GM23338 (cell line): ENCODE measurements around the gene MAN1A2. TPM values are rescaled to one million over a fixed set of nuclear protein-coding genes. Genes with fewer than 3 reads are reported as not detected.

Experiments used
- ATAC-seq: fragments of 200-7000 bp; cut with Tn5 transposase; 3 replicates; pipeline ENCODE4 v1.9.1; 2020
- DNase-seq: peaks from one replicate; pipeline ENCODE4 v3.0.0-alpha.2; 2015; ENCODE audit warnings: low spot score
- H2AFZ ChIP-seq: fragments of 200-600 bp; sonication (generic); 2 replicates; pipeline ENCODE4 v1.8.0; 2016; ENCODE audit warnings: antibody characterized with exemption, mild to moderate bottlenecking, moderate library complexity
- H3F3A ChIP-seq: fragments of 200-600 bp; sonication (generic); replicated peaks from 2 replicates; pipeline ENCODE4 v1.8.0; 2017; ENCODE audit warnings: antibody characterized with exemption, mixed run types, low read depth
- H3K27ac ChIP-seq: fragments of 200-600 bp; sonication (generic); 2 replicates; pipeline ENCODE4 v1.6.1; 2016; ENCODE audit warnings: low read depth
- H3K27me3 ChIP-seq: fragments of 200-600 bp; sonication (generic); 2 replicates; pipeline ENCODE4 v1.8.0; 2016; ENCODE audit warnings: mild to moderate bottlenecking, mixed run types, moderate library complexity; ENCODE audit not compliant: insufficient read depth
- H3K36me3 ChIP-seq: fragments of 200-600 bp; sonication (generic); 2 replicates; pipeline ENCODE4 v1.8.0; 2016; ENCODE audit warnings: mild to moderate bottlenecking; ENCODE audit not compliant: insufficient read depth
- H3K4me1 ChIP-seq: fragments of 200-600 bp; sonication (generic); 2 replicates; pipeline ENCODE4 v1.8.0; 2016; ENCODE audit warnings: mild to moderate bottlenecking, moderate library complexity; ENCODE audit not compliant: insufficient read depth
- H3K4me2 ChIP-seq: fragments of 200-600 bp; sonication (generic); 2 replicates; pipeline ENCODE4 v1.7.1; 2017; ENCODE audit warnings: mixed run types
- H3K4me3 ChIP-seq: fragments of 200-600 bp; sonication (generic); 2 replicates; pipeline ENCODE4 v1.6.1; 2016; ENCODE audit warnings: mixed run types
- H3K79me2 ChIP-seq: fragments of 200-600 bp; sonication (generic); replicated peaks from 2 replicates; pipeline ENCODE4 v1.8.0; 2017; ENCODE audit warnings: mild to moderate bottlenecking; ENCODE audit not compliant: insufficient read depth
- H3K9me2 ChIP-seq: fragments of 200-600 bp; sonication (generic); 2 replicates; pipeline ENCODE4 v1.8.0; 2017; ENCODE audit not compliant: insufficient read depth
- H4K20me1 ChIP-seq: fragments of 200-600 bp; sonication (generic); replicated peaks from 2 replicates; pipeline ENCODE4 v1.8.0; 2017; ENCODE audit warnings: mild to moderate bottlenecking; ENCODE audit not compliant: insufficient read depth
- H3K27ac Mint-ChIP-seq: 2 replicates; pipeline ENCODE4 v1.8.0; 2020; ENCODE audit warnings: inconsistent platforms, mild to moderate bottlenecking, moderate library complexity, mixed read lengths
- H3K27me3 Mint-ChIP-seq: 3 replicates; pipeline ENCODE4 v1.8.0; 2022; ENCODE audit warnings: low read depth, mild to moderate bottlenecking, moderate library complexity, mixed read lengths, inconsistent platforms; ENCODE audit not compliant: insufficient read depth, poor library complexity
- H3K36me3 Mint-ChIP-seq: 3 replicates; pipeline ENCODE4 v1.8.0; 2021; ENCODE audit warnings: low read depth, mild to moderate bottlenecking, inconsistent platforms, moderate library complexity, mixed read lengths
- H3K4me1 Mint-ChIP-seq: 3 replicates; pipeline ENCODE4 v1.8.0; 2020; ENCODE audit warnings: mild to moderate bottlenecking, inconsistent platforms, mixed read lengths
- H3K4me3 Mint-ChIP-seq: 3 replicates; pipeline ENCODE4 v1.8.0; 2021; ENCODE audit warnings: moderate library complexity, mild to moderate bottlenecking, inconsistent platforms, mixed read lengths
- H3K9me3 Mint-ChIP-seq: 3 replicates; pipeline ENCODE4 v1.8.0; 2020; ENCODE audit warnings: moderate library complexity, mild to moderate bottlenecking, inconsistent platforms, mixed read lengths
- CREB1 ChIP-seq: fragments of 250-450 bp; sonication (Bioruptor Pico); IDR thresholded peaks from 2 replicates; pipeline ENCODE4 v1.5.0; 2020; ENCODE audit warnings: low read depth, mild to moderate bottlenecking, moderate library complexity
- EZH2 ChIP-seq: fragments of 200-600 bp; sonication (generic); IDR thresholded peaks from one replicate; pipeline ENCODE4 v1.8.0; 2017; ENCODE audit warnings: antibody characterized with exemption, mild to moderate bottlenecking, low read depth; ENCODE audit not compliant: unreplicated experiment
- EZH2phosphoT487 ChIP-seq: fragments of 200-600 bp; sonication (generic); IDR thresholded peaks from one replicate; pipeline ENCODE4 v1.8.1; 2018; ENCODE audit warnings: antibody characterized with exemption; ENCODE audit not compliant: unreplicated experiment
- NANOG ChIP-seq: IDR thresholded peaks from 2 replicates; pipeline ENCODE4 v1.6.1; 2016; ENCODE audit warnings: antibody characterized with exemption, borderline replicate concordance
- STAT1 ChIP-seq: IDR thresholded peaks from one replicate; pipeline ENCODE4 v1.6.1; 2016; ENCODE audit warnings: antibody characterized with exemption; ENCODE audit not compliant: unreplicated experiment
- ZNF114 ChIP-seq: fragments of 250-450 bp; sonication (Bioruptor Pico); IDR thresholded peaks from 2 replicates; pipeline ENCODE4 v1.5.0; 2020; ENCODE audit warnings: mild to moderate bottlenecking, moderate library complexity
- ZNF331 ChIP-seq: fragments of 250-450 bp; sonication (Bioruptor Pico); IDR thresholded peaks from 2 replicates; pipeline ENCODE4 v1.5.0; 2020; ENCODE audit warnings: low read depth, mild to moderate bottlenecking, moderate library complexity
- polyA plus RNA-seq: library from polyadenylated mRNA; unstranded; fragments of >200 nt; fragmentation: Nextera tagmentation; extraction: Ambion mirVana; gene quantifications from 2 replicates; pipeline ENCODE4 v1.2.1, GENCODE V29; 2016
- total RNA-seq: library from RNA; depleted of rRNA; stranded (reverse); fragments of >200 nt; shearing (Covaris generic); gene quantifications from 2 replicates; pipeline ENCODE4 v1.2.3, GENCODE V29; 2014
- TF ChIP-seq, protein P1 (sequence below): fragments of 250-450 bp; sonication (Bioruptor Pico); IDR thresholded peaks from 2 replicates; pipeline ENCODE4 v1.5.0; 2020; ENCODE audit warnings: mild to moderate bottlenecking, moderate library complexity
- TF ChIP-seq, protein P2 (sequence below), 2 experiments: fragments of 200-600 bp in 1 of 2; sonication (generic) in 1 of 2; conservative IDR thresholded peaks; 2 replicates each; pipeline versions ENCODE4 v1.5.1 to v1.6.1; 2016 to 2017; ENCODE audit warnings: antibody characterized with exemption in 2 of 2, low read depth in 2 of 2, mild to moderate bottlenecking in 2 of 2, moderate library complexity in 1 of 2
- TF ChIP-seq, protein P3 (sequence below): IDR thresholded peaks from 2 replicates; pipeline ENCODE4 v1.6.1; 2016; ENCODE audit warnings: antibody characterized with exemption

The MAN1A2 gene
- total and polyA plus RNA-seq, 2 experiments from 2014 or later = 18.6 to 22.2 TPM

DNA sequence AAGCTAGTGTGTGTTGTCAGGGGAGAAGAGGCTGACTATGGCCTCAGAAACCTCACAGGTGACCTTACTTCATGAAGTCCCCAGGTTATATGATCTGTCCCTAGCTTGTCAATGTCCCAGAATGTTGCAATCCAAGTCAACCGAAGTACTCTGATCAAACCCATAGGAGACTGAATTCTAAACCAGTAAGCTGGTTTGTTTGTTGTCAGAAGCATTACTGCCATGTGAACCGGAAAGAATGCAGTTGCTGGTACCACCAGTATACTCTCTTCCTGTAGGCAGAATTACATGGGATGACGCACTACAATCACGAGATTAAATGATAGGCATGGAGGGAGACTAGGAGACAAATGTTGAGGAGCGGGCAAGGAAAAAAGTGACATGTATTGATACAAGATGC lies 26.1 kb upstream of the MAN1A2 start:
- Histone ChIP-seq H4K20me1 (no peaks in the 10 kb centered on the region), H3K36me3 (no peaks in the 10 kb centered on the region), H3K4me3 (no peak overlapping the region), H2AFZ (no peak overlapping the region), H3K4me2 (no peak overlapping the region), H3K79me2 (no peaks in the 10 kb centered on the region), H3K4me1 (0 out of 2 replicates have a peak, but pooled peaks cover 3% of the 10 kb centered on the region), H3K9me2 (no peaks in the 10 kb centered on the region), H3K27me3 (no peaks in the 10 kb centered on the region), H3K27ac (no peak overlapping the region), H3F3A (no peaks in the 10 kb centered on the region)
- Mint-ChIP-seq H3K27ac (no peak overlapping the region), H3K4me3 (no peak overlapping the region), H3K9me3 (no peaks in the 10 kb centered on the region; the same call in 2 of the 3 replicates), H3K4me1 (peaks cover 11% of the 10 kb centered on the region), H3K27me3 (peaks cover 3% of the 10 kb centered on the region), H3K36me3 (no peaks in the 10 kb centered on the region)
- no peak for DNase-seq
- ATAC-seq = no peak
- no peak for TF ChIP-seq CREB1 (CRISPR knock-in tag)
- no peak for TF ChIP-seq EZH2
- no peak for TF ChIP-seq STAT1
- TF ChIP-seq, protein P1, sequence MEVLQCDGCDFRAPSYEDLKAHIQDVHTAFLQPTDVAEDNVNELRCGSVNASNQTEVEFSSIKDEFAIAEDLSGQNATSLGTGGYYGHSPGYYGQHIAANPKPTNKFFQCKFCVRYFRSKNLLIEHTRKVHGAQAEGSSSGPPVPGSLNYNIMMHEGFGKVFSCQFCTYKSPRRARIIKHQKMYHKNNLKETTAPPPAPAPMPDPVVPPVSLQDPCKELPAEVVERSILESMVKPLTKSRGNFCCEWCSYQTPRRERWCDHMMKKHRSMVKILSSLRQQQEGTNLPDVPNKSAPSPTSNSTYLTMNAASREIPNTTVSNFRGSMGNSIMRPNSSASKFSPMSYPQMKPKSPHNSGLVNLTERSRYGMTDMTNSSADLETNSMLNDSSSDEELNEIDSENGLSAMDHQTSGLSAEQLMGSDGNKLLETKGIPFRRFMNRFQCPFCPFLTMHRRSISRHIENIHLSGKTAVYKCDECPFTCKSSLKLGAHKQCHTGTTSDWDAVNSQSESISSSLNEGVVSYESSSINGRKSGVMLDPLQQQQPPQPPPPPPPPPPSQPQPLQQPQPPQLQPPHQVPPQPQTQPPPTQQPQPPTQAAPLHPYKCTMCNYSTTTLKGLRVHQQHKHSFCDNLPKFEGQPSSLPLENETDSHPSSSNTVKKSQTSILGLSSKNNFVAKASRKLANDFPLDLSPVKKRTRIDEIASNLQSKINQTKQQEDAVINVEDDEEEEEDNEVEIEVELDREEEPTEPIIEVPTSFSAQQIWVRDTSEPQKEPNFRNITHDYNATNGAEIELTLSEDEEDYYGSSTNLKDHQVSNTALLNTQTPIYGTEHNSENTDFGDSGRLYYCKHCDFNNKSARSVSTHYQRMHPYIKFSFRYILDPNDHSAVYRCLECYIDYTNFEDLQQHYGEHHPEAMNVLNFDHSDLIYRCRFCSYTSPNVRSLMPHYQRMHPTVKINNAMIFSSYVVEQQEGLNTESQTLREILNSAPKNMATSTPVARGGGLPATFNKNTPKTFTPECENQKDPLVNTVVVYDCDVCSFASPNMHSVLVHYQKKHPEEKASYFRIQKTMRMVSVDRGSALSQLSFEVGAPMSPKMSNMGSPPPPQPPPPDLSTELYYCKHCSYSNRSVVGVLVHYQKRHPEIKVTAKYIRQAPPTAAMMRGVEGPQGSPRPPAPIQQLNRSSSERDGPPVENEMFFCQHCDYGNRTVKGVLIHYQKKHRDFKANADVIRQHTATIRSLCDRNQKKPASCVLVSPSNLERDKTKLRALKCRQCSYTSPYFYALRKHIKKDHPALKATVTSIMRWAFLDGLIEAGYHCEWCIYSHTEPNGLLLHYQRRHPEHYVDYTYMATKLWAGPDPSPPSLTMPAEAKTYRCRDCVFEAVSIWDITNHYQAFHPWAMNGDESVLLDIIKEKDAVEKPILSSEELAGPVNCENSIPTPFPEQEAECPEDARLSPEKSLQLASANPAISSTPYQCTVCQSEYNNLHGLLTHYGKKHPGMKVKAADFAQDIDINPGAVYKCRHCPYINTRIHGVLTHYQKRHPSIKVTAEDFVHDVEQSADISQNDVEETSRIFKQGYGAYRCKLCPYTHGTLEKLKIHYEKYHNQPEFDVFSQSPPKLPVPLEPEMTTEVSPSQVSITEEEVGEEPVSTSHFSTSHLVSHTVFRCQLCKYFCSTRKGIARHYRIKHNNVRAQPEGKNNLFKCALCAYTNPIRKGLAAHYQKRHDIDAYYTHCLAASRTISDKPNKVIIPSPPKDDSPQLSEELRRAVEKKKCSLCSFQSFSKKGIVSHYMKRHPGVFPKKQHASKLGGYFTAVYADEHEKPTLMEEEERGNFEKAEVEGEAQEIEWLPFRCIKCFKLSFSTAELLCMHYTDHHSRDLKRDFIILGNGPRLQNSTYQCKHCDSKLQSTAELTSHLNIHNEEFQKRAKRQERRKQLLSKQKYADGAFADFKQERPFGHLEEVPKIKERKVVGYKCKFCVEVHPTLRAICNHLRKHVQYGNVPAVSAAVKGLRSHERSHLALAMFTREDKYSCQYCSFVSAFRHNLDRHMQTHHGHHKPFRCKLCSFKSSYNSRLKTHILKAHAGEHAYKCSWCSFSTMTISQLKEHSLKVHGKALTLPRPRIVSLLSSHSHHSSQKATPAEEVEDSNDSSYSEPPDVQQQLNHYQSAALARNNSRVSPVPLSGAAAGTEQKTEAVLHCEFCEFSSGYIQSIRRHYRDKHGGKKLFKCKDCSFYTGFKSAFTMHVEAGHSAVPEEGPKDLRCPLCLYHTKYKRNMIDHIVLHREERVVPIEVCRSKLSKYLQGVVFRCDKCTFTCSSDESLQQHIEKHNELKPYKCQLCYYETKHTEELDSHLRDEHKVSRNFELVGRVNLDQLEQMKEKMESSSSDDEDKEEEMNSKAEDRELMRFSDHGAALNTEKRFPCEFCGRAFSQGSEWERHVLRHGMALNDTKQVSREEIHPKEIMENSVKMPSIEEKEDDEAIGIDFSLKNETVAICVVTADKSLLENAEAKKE (CRISPR knock-in tag) = no peak
- TF ChIP-seq ZNF331 = no peak
- no peak for TF ChIP-seq NANOG
- TF ChIP-seq, protein P2, sequence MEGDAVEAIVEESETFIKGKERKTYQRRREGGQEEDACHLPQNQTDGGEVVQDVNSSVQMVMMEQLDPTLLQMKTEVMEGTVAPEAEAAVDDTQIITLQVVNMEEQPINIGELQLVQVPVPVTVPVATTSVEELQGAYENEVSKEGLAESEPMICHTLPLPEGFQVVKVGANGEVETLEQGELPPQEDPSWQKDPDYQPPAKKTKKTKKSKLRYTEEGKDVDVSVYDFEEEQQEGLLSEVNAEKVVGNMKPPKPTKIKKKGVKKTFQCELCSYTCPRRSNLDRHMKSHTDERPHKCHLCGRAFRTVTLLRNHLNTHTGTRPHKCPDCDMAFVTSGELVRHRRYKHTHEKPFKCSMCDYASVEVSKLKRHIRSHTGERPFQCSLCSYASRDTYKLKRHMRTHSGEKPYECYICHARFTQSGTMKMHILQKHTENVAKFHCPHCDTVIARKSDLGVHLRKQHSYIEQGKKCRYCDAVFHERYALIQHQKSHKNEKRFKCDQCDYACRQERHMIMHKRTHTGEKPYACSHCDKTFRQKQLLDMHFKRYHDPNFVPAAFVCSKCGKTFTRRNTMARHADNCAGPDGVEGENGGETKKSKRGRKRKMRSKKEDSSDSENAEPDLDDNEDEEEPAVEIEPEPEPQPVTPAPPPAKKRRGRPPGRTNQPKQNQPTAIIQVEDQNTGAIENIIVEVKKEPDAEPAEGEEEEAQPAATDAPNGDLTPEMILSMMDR (conservative IDR thresholded peaks at IDR 0.05; ENCODE audit: low read depth in 2 of 2) = no peak
- TF ChIP-seq EZH2phosphoT487 = no peak
- TF ChIP-seq ZNF114 (CRISPR knock-in tag) = no peak
- TF ChIP-seq, protein P3, sequence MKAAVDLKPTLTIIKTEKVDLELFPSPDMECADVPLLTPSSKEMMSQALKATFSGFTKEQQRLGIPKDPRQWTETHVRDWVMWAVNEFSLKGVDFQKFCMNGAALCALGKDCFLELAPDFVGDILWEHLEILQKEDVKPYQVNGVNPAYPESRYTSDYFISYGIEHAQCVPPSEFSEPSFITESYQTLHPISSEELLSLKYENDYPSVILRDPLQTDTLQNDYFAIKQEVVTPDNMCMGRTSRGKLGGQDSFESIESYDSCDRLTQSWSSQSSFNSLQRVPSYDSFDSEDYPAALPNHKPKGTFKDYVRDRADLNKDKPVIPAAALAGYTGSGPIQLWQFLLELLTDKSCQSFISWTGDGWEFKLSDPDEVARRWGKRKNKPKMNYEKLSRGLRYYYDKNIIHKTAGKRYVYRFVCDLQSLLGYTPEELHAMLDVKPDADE = no peak
